Measurements from ENCODE around the gene PDZD4.

Gene PDZD4

DNA sequence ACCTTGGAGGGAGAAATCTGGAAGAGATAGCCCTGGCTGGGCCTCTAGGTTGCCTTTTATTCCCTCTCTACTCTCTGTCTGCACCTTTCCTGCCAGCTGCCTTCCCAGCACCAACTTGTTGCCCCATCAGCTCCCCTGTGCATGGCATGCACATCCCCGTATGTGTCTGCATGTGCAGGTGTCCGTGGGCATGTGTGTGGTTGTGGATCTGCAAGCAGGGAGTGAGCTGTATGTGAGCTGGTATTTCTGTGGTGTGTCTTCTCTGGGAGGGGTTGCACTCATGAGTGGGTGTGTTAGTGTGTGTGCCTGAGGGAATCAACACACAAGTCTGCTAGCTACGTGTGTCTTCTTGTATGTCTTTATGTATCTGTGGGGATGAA is 45.8 kb upstream of the PDZD4 start:
- ChIA-PET CTCF (no interaction called here), POLR2A (no interaction called here)
- DNase-seq (ENCODE audit: extremely low spot score), result no peak
- TF ChIP-seq ARNT (IDR thresholded peaks at IDR 0.05), result no peak
- no peak for TF ChIP-seq LEF1 (IDR thresholded peaks at IDR 0.05; ENCODE audit: borderline replicate concordance)
- TF ChIP-seq ELF4 (IDR thresholded peaks at IDR 0.05), result no peak
- TF ChIP-seq FOXA1 (IDR thresholded peaks at IDR 0.05), result no peak

DNA sequence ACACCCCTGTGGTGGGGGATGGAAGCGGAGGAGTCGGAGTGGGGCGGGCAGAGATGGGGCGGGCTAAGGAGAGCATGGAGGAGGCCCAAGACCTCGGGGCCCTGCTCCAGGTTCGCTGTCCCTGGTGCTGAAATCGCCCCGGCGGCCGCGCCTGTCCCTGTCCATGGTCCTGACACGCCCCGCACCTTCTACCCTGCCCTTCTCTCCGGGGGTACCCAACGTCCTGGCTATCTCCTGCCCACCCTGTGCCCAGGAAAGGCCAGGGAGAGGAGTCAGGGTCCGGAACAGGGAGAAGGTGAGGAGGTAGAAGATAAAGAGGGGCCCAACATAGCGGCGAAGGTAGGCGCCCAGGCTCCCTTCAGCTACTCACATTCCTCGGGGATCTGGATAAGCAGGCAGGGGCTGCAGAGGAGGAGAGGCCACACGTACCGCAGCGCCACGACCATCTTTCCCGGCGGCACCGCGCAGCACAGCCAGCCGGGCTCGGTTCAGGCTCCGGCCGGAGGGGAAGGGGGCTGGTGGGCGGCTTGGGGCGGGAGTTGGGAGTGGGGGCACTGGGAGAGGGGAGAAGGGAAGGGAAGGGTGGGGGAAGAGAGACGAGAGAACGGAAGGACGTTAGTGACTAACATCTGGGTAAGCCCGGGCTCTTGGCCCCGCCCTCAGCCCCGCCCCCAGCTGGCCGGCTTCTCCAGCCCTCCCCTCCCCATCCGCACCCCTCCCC is 45.2 kb upstream of the PDZD4 start:
- ChIA-PET CTCF (no interaction called here), POLR2A (no interaction called here)
- no peak for TF ChIP-seq SUZ12 (IDR thresholded peaks at IDR 0.05)
- no peak for TF ChIP-seq FOXM1 (IDR thresholded peaks at IDR 0.05; ENCODE audit: borderline replicate concordance)
- TF ChIP-seq CTBP1 (IDR thresholded peaks at IDR 0.05; ENCODE audit: borderline replicate concordance), result no peak
- TF ChIP-seq HDGF (IDR thresholded peaks at IDR 0.05; ENCODE audit: borderline replicate concordance), result no peak
- TF ChIP-seq, protein P1, sequence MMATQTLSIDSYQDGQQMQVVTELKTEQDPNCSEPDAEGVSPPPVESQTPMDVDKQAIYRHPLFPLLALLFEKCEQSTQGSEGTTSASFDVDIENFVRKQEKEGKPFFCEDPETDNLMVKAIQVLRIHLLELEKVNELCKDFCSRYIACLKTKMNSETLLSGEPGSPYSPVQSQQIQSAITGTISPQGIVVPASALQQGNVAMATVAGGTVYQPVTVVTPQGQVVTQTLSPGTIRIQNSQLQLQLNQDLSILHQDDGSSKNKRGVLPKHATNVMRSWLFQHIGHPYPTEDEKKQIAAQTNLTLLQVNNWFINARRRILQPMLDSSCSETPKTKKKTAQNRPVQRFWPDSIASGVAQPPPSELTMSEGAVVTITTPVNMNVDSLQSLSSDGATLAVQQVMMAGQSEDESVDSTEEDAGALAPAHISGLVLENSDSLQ (IDR thresholded peaks at IDR 0.05), result no peak
- no peak for TF ChIP-seq ELF4 (IDR thresholded peaks at IDR 0.05)
- TF ChIP-seq SP1 (IDR thresholded peaks at IDR 0.05), result no peak
- TF ChIP-seq FOXA1 (IDR thresholded peaks at IDR 0.05), result no peak
- no peak for TF ChIP-seq L3MBTL2 (conservative IDR thresholded peaks at IDR 0.05)
- TF ChIP-seq TARDBP (IDR thresholded peaks at IDR 0.05), result no peak
- no peak for TF ChIP-seq ZNF384 (IDR thresholded peaks at IDR 0.05)
- TF ChIP-seq ARNT (IDR thresholded peaks at IDR 0.05), result no peak
- no peak for TF ChIP-seq NFRKB (IDR thresholded peaks at IDR 0.05)
- TF ChIP-seq FOXK2 (IDR thresholded peaks at IDR 0.05), result no peak
- no peak for TF ChIP-seq LEF1 (IDR thresholded peaks at IDR 0.05; ENCODE audit: borderline replicate concordance)
- TF ChIP-seq BHLHE40 (IDR thresholded peaks at IDR 0.05; ENCODE audit: borderline replicate concordance), result no peak
- peak; percentile 86 for DNase-seq (ENCODE audit: extremely low spot score)

DNA sequence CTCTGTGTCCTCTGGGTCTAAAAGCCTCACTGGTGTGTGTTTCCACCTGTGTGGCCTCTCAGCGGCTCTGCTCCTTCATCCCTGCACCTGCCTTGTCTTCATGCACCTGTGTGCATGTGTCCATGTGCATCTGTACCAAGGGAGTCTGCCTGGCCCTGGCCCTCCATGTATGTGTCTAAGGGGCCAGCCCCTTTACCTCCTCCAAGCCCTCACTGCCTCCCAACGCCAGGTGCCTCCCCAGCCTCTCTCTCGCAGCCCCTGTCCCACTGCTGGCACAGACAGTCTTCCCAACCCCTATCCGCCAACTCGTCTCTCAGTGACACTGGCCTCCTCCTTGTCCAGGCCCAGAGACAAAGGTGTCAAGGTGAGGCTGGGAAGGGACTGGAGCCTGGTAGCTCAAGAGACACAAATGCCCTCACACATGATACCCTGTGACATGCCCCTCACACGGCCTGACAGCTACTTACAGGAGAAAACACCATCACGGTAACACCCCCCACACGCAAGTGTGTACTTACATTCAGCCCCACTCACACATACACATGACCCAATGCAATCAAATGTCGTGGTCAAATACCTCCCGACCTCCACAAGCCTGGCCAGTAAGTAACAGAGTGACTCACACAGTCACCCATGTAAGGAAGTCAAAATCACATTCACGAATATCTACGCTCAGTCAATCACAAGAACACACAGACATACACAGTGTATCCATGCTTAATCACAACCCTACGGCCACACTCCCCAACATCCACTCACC is 44.2 kb upstream of the PDZD4 start:
- TF ChIP-seq HDGF (IDR thresholded peaks at IDR 0.05; ENCODE audit: borderline replicate concordance) (no peak), ZNF384 (IDR thresholded peaks at IDR 0.05) (no peak), CTBP1 (IDR thresholded peaks at IDR 0.05; ENCODE audit: borderline replicate concordance) (no peak), ELF4 (IDR thresholded peaks at IDR 0.05) (no peak)
- ChIA-PET CTCF (no interaction called here), POLR2A (interaction anchor here (0.6 kb wide), 1 partner anchor 54 kb away, joined by 3 read pairs; no protein-coding TSS in a partner anchor)
- DNase-seq (ENCODE audit: extremely low spot score), result no peak

GRCh38 chrX:153874085-153874365 is 43.7 kb upstream of the PDZD4 start:
- POLR2A ChIA-PET, result interaction anchor here (0.6 kb wide), 1 partner anchor 54 kb away, joined by 3 read pairs; no protein-coding TSS in a partner anchor
- CTCF ChIA-PET, result interaction anchor here (0.8 kb wide), 1 partner anchor 49 kb away, joined by 3 read pairs; no protein-coding TSS in a partner anchor
- DNase-seq (ENCODE audit: extremely low spot score), result no peak
- TF ChIP-seq FOXK2 (IDR thresholded peaks at IDR 0.05), result no peak

GRCh38 chrX:153873282-153874084 is 43.1 kb upstream of the PDZD4 start:
- TF ChIP-seq NFRKB (IDR thresholded peaks at IDR 0.05), result no peak
- no peak for TF ChIP-seq ZNF384 (IDR thresholded peaks at IDR 0.05)
- TF ChIP-seq BHLHE40 (IDR thresholded peaks at IDR 0.05; ENCODE audit: borderline replicate concordance), result no peak
- no peak for TF ChIP-seq FOXK2 (IDR thresholded peaks at IDR 0.05)
- no peak for TF ChIP-seq FOXA1 (IDR thresholded peaks at IDR 0.05)
- TF ChIP-seq SP1 (IDR thresholded peaks at IDR 0.05), result no peak
- no peak for TF ChIP-seq LEF1 (IDR thresholded peaks at IDR 0.05; ENCODE audit: borderline replicate concordance)
- TF ChIP-seq, protein P1 (IDR thresholded peaks at IDR 0.05), result no peak
- TF ChIP-seq FOXM1 (IDR thresholded peaks at IDR 0.05; ENCODE audit: borderline replicate concordance), result no peak
- no peak for TF ChIP-seq CTBP1 (IDR thresholded peaks at IDR 0.05; ENCODE audit: borderline replicate concordance)
- no peak for TF ChIP-seq SUZ12 (IDR thresholded peaks at IDR 0.05)
- TF ChIP-seq ELF4 (IDR thresholded peaks at IDR 0.05), result no peak
- no peak for TF ChIP-seq HDGF (IDR thresholded peaks at IDR 0.05; ENCODE audit: borderline replicate concordance)
- no peak for TF ChIP-seq L3MBTL2 (conservative IDR thresholded peaks at IDR 0.05)
- TF ChIP-seq ARNT (IDR thresholded peaks at IDR 0.05), result no peak
- no peak for TF ChIP-seq TARDBP (IDR thresholded peaks at IDR 0.05)
- ChIA-PET POLR2A (interaction anchor here (0.6 kb wide), 1 partner anchor 55 kb away, joined by 3 read pairs; no protein-coding TSS in a partner anchor), CTCF (interaction anchor here (0.8 kb wide), 1 partner anchor 49 kb away, joined by 3 read pairs; no protein-coding TSS in a partner anchor)
- no peak for DNase-seq (ENCODE audit: extremely low spot score)

GRCh38 chrX:153871946-153872878 is 41.9 kb upstream of the PDZD4 start:
- CTCF ChIA-PET, result interaction anchor here (0.6 kb wide), 1 partner anchor 216 kb away, joined by 3 read pairs; no protein-coding TSS in a partner anchor
- POLR2A ChIA-PET, result no interaction called here
- TF ChIP-seq L3MBTL2 (conservative IDR thresholded peaks at IDR 0.05), result no peak
- no peak for TF ChIP-seq ELF4 (IDR thresholded peaks at IDR 0.05)
- no peak for TF ChIP-seq TARDBP (IDR thresholded peaks at IDR 0.05)
- no peak for TF ChIP-seq FOXA1 (IDR thresholded peaks at IDR 0.05)
- no peak for TF ChIP-seq LEF1 (IDR thresholded peaks at IDR 0.05; ENCODE audit: borderline replicate concordance)
- TF ChIP-seq FOXK2 (IDR thresholded peaks at IDR 0.05), result no peak
- TF ChIP-seq, protein P1 (IDR thresholded peaks at IDR 0.05), result no peak
- no peak for TF ChIP-seq SUZ12 (IDR thresholded peaks at IDR 0.05)
- no peak for TF ChIP-seq BHLHE40 (IDR thresholded peaks at IDR 0.05; ENCODE audit: borderline replicate concordance)
- no peak for TF ChIP-seq ZNF384 (IDR thresholded peaks at IDR 0.05)
- TF ChIP-seq HDGF (IDR thresholded peaks at IDR 0.05; ENCODE audit: borderline replicate concordance), result no peak
- no peak for TF ChIP-seq ARNT (IDR thresholded peaks at IDR 0.05)
- no peak for TF ChIP-seq SP1 (IDR thresholded peaks at IDR 0.05)
- no peak for TF ChIP-seq NFRKB (IDR thresholded peaks at IDR 0.05)
- TF ChIP-seq CTBP1 (IDR thresholded peaks at IDR 0.05; ENCODE audit: borderline replicate concordance), result no peak
- no peak for TF ChIP-seq FOXM1 (IDR thresholded peaks at IDR 0.05; ENCODE audit: borderline replicate concordance)
- DNase-seq (ENCODE audit: extremely low spot score), result no peak
